ENCODE results near the gene TPK1. TPM values are rescaled to one million over a fixed set of nuclear protein-coding genes. Genes with fewer than 3 reads are reported as not detected.

Gene TPK1
- total and polyA plus RNA-seq, 2 of the 8 experiments (the other 6 are each of a cell fraction or from before 2014, with no cell fraction given), result 1.9 to 2.7 TPM

DNA sequence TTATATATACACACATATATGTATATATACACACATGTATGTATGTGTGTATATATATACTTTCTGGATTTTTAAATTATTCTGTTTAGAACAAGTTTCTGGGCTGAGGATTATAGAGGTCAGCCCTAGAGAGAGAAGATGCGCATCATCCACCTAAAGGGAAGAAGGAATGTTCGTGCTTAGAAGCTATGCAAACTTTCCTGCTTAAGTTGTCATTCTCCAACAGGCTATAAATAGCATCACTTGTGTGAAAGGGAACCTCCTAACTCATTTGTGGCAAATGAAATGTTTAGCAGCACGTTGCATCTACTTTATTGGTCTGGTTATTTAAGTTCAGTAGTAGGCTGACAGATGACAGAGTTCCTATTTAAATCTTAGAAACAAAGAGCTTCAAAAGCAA lies 23.9 kb upstream of the TPK1 start:
- no peak overlapping the region for H3K4me3 ChIP-seq (ENCODE audit: extremely low read depth in 1 of 4, insufficient read depth in 2 of 4, low read depth in 3 of 4, low read length in 4 of 4)
- H4K5ac ChIP-seq (ENCODE audit: insufficient read length, low read depth, low read length), result no peak overlapping the region
- no peaks in the 10 kb centered on the region for H4K20me1 ChIP-seq (replicated peaks in 1 of 2; ENCODE audit: control insufficient read depth in 1 of 2, insufficient read depth in 2 of 2, low read length in 2 of 2)
- no peak overlapping the region for H2BK12ac ChIP-seq (ENCODE audit: low read depth, low read length)
- 0 out of 7 replicates have a peak, but pooled peaks cover 0 to 2% (median 0%) of the 10 kb centered on the region in 4 experiments for H3K4me1 ChIP-seq (replicated peaks in 1 of 4; ENCODE audit: control insufficient read depth in 3 of 4, insufficient read depth in 4 of 4, low read length in 3 of 4)
- FAIRE-seq (no peak), DNase-seq (ENCODE audit: low read depth in 1 of 2, low spot score in 2 of 2) (no peak)
- H3K14ac ChIP-seq (ENCODE audit: insufficient read length), result peak overlapping the region; percentile 42
- H3K23me2 ChIP-seq (ENCODE audit: low read depth, low read length), result no peaks in the 10 kb centered on the region
- ChIA-PET CTCF (ENCODE audit: partially characterized antibody) (no interaction called here), POLR2A (ENCODE audit: partially characterized antibody) (no interaction called here)
- H3K27me3 ChIP-seq (replicated peaks in 1 of 4; ENCODE audit: control insufficient read depth in 3 of 4, extremely low read depth in 1 of 4, insufficient read depth in 3 of 4, low read length in 3 of 4), result no peaks in the 10 kb centered on the region
- WGBS, 2 experiments (ENCODE audit: extremely low coverage in 1 of 2, insufficient coverage in 1 of 2, insufficient read length in 1 of 2, insufficient replicate concordance in 2 of 2, low coverage in 1 of 2, low lambda C conversion rate in 2 of 2, missing lambda C conversion rate in 1 of 2), result 81% methylated on average over 3 of the region's 3 CpGs; no CpG with 5 or more reads in 1 of the 2 experiments
- H3K4me2 ChIP-seq (ENCODE audit: insufficient read depth in 1 of 2, low read depth in 2 of 2, low read length in 2 of 2), result no peak overlapping the region
- no peaks in the 10 kb centered on the region for H3K79me1 ChIP-seq (ENCODE audit: low read depth, low read length)
- H3K56ac ChIP-seq (replicated peaks; ENCODE audit: insufficient read length, low read depth, low read length), result no peak overlapping the region
- H3K23ac ChIP-seq (ENCODE audit: insufficient read length), result no peak overlapping the region
- H3K9ac ChIP-seq (replicated peaks in 1 of 4; ENCODE audit: extremely low read depth in 1 of 4, low read depth in 3 of 4, low read length in 3 of 4), result no peak overlapping the region
- H2AFZ ChIP-seq (ENCODE audit: low read length), result no peak overlapping the region
- H3K9me3 ChIP-seq (ENCODE audit: insufficient read depth in 2 of 2, low read depth in 1 of 2, low read length in 1 of 2), result no peaks in the 10 kb centered on the region
- no peak overlapping the region for H3K4ac ChIP-seq (replicated peaks; ENCODE audit: insufficient read length, low read depth, low read length)
- H2BK20ac ChIP-seq (ENCODE audit: low read length), result no peak overlapping the region
- H3K79me2 ChIP-seq (ENCODE audit: control insufficient read depth in 1 of 2, insufficient read depth in 2 of 2, low read length in 2 of 2), result no peaks in the 10 kb centered on the region
- no peak overlapping the region for H2BK5ac ChIP-seq (ENCODE audit: low read depth, low read length)
- no peaks in the 10 kb centered on the region for H3K36me3 ChIP-seq (ENCODE audit: control insufficient read depth in 2 of 4, insufficient read depth in 4 of 4, low read length in 3 of 4)
- H4K8ac ChIP-seq (ENCODE audit: extremely low read depth, insufficient read depth, low read length), result no peak overlapping the region
- H2BK120ac ChIP-seq (replicated peaks; ENCODE audit: low read depth, low read length), result no peak overlapping the region
- no peak overlapping the region for H3K27ac ChIP-seq (ENCODE audit: low read depth, low read length)
- no peak overlapping the region for H3K18ac ChIP-seq (ENCODE audit: extremely low read depth, low read length)
- H2BK15ac ChIP-seq (ENCODE audit: low read length), result no peak overlapping the region
- no peak overlapping the region for H2AK5ac ChIP-seq (ENCODE audit: low read depth, low read length)
- no peak overlapping the region for H4K91ac ChIP-seq (replicated peaks; ENCODE audit: insufficient read length, low read length)
- no peak for TF ChIP-seq SRF (IDR thresholded peaks at IDR 0.05; ENCODE audit: low read depth, low read length)
- no peak for TF ChIP-seq CHD1 (IDR thresholded peaks at IDR 0.05; ENCODE audit: low read depth, low read length)
- no peak for TF ChIP-seq SIRT6 (IDR thresholded peaks at IDR 0.05; ENCODE audit: low read length)
- TF ChIP-seq POU5F1 (IDR thresholded peaks at IDR 0.05; ENCODE audit: low read depth, low read length), result no peak
- no peak for TF ChIP-seq TCF12 (IDR thresholded peaks at IDR 0.05; ENCODE audit: low read depth, low read length)
- no peak for TF ChIP-seq SP1 (IDR thresholded peaks at IDR 0.05; ENCODE audit: low read depth, low read length)

Measured in H1 (cell line).